Measurements from ENCODE around the gene TRIM33.
A peak's percentile ranks its signal among the peaks of the same experiment; 100 is the strongest.

Gene TRIM33

GRCh38 chr1:114347431-114348209 is 163.4 kb downstream of the TRIM33 start:
- DNase-seq = no peak

GRCh38 chr1:114346480-114347029 is 164.4 kb downstream of the TRIM33 start:
- peak; percentile 59 for DNase-seq

GRCh38 chr1:114345930-114346479 is 165.0 kb downstream of the TRIM33 start:
- DNase-seq = no peak

- DNase-seq = no peak
Measured at GRCh38 chr1:114344656-114345055, 166.3 kb downstream of the TRIM33 start.

All from NCI-H187 treated with DMSO at 0.1 percent for 48 hours (cell line).